GM12874 (cell line): ENCODE results near the gene ZNF536.

Experiments used
- TF ChIP-seq, protein P1 (sequence below): IDR thresholded peaks from 2 replicates; pipeline ENCODE4 v1.5.1; 2011; ENCODE audit warnings: low read depth, mild to moderate bottlenecking, control low read depth, low read length, moderate library complexity; ENCODE audit not compliant: insufficient read depth

ZNF536 gene

DNA sequence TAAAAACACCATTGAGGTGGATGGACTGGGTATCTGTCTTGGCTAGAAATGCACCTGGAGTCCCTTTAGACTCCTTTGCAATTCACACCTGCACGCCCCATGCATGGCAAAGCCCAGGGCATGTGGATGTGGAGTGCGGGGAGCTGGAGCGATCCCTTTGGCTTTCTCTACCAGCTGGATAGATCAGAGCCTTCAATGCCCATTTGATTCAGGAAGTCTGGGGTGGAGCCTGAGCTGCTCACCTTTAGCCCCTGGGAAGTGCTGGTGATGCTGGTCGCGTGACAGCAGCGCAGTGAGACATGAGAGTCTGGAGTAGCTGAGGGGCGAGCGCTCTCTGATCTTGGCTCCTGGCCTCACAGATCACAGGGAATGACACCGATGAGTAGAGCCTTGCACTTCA lies 4.8 kb upstream of the ZNF536 start:
- TF ChIP-seq, protein P1, sequence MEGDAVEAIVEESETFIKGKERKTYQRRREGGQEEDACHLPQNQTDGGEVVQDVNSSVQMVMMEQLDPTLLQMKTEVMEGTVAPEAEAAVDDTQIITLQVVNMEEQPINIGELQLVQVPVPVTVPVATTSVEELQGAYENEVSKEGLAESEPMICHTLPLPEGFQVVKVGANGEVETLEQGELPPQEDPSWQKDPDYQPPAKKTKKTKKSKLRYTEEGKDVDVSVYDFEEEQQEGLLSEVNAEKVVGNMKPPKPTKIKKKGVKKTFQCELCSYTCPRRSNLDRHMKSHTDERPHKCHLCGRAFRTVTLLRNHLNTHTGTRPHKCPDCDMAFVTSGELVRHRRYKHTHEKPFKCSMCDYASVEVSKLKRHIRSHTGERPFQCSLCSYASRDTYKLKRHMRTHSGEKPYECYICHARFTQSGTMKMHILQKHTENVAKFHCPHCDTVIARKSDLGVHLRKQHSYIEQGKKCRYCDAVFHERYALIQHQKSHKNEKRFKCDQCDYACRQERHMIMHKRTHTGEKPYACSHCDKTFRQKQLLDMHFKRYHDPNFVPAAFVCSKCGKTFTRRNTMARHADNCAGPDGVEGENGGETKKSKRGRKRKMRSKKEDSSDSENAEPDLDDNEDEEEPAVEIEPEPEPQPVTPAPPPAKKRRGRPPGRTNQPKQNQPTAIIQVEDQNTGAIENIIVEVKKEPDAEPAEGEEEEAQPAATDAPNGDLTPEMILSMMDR: no peak

DNA sequence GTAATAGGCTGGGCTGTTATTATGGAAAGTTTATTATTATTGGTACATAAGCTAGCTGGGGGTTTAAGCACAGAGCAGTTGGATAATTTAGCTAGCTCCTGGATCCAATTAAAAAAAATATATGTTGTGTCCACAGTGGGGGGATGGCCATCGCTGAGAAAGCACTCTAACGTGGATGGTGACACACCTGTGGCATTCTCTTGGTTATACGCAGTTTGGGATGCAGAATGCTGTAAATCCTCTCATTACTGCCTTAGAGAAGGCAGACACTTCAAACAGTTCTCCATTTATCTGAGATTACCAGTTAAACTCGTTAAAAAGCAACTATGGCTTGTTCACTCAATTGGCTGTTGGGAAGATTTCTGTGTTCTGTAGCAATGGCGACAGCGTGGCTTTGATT lies 2.4 kb upstream of the ZNF536 start:
- TF ChIP-seq, protein P1: no peak

DNA sequence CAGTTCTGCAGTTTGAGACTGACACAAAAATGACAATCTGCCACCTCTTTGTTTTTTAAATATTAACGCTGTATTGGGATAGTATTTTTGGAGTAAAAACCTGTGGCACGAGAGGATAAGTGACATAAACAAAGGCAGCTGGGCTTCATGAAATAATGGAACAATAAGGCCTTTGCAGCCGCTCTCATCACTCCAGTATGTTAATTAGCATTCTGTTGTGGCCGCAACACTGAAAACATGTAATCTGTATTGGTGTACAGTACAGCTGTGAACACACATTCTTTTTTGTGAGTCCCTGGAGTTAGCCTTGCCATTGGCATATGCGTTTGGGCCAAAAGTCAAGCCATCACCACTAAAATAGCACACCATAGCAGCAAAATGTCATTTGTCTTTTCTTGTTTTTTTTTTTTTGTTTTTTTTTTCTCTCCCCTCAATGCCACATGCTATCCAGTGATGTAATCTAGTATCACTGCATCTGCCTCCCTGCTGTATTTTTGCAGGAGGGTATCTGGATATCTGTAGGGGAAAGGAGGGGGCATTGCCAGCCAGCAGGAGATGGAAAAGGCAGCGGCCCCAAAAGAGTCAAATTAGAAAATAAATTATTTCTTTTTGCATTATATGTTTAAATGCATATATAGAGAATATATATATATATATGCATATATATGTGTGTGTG lies 885 bp upstream of the ZNF536 start:
- TF ChIP-seq, protein P1: no peak

DNA sequence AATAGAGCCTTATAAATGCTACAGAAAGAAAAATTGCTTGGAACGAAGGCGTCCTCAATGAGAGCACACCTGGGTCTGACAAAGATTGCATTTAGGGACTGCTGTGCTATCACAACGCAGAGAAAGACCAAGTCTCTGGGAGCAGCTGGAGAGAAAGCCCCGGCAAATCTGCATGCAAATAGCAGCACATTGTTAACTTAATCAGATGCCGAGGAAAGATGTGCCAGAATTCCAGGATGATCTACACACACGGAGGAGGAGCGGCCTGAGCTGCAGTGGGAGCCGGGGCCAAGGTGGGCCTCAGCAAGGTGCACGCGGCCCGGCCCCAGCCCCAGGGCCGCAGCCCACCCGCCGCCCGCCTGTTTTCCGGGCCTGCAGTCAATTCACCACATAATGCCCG lies 1.4 kb downstream of the ZNF536 start:
- TF ChIP-seq, protein P1: no peak

DNA sequence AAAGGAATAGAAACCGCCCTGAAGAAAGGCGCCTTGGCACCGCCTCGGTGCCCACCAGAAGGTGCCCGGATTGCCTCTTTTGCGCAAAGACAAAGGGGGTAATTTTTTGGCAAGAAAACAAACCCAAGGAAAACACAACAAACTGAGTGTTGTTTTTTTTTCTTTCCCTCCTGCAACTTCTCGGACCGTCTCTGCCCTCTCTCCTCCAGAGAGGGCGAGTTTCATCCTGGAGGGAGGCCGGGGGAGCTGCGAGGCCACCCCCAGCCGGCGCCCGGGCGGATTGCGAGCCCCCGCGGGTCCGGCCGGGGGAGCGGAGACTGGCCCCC lies 2.3 kb downstream of the ZNF536 start:
- TF ChIP-seq, protein P1: no peak

DNA sequence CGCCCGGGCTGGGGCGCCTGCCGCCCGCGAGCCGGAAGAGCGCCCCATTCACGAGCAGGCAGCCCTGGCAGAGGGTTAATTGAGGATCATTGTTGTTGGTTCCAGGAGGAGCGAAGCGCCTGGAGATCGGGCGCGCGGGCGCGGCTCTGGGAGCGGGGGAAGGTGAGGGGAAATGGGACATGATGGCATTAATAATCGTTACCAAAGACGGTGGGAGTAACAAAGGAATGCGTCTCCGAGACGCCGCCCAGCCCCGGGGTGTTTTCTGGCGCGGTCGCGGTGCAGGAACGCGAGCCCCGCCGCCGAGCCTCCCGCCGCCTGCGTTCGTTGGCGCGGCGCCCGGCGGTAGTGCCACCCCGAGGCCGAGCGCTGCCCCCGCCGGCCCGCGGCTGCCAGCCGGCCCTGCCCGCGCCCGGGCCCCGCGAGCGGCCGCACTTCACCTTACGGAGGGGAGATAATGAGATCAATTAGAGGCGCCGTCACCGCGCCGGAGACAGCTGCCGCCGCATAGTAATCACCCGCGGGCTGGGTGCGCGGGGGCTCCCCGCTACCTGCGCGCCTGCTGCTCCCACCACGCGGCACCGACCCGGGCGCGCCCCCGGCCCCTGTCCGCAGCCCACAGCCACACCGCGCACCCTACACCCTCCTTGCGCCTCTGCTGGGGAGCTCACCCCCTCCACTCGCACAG lies 2.8 kb downstream of the ZNF536 start:
- TF ChIP-seq, protein P1: no peak

DNA sequence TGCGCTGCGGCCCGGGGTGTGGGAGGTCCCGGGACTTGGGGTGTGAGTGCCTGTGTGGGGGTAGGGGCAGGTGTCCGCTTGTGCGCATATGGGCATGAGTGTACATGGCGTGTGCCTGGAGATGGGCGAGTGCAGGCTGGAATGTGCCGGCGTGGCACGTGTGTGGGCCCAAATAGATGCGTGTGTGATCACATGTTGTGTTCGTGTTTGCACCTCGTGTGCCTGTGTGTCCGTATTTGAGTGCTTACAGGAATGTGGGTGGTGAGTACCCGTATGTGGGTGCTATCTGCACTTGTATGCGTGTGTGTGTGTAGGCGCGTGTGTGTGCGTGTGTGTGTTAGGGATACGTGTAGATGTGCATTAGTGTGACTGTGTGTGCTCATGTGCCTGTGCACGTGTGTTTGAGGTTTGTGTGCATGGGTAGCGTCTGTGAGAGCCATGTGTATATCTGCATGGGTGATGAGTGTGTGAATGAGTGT lies 3.4 kb downstream of the ZNF536 start:
- TF ChIP-seq, protein P1: no peak
